IPS-20b (cell line): ENCODE measurements around the gene SLC25A36.
"Not testable (repeated sequence)": the region's sequence is repeated elsewhere in the genome, so short reads cannot be mapped to it uniquely, and the experiment has no call there.

Experiments
- H3K27ac ChIP-seq: one replicate; pipeline ENCODE4 v1.5.1; 2013; ENCODE audit warnings: low read length
- H3K27me3 ChIP-seq: 2 replicates; pipeline ENCODE4 v1.6.1; 2013; ENCODE audit warnings: mild to moderate bottlenecking, low read length, inconsistent platforms; ENCODE audit not compliant: insufficient read depth
- H3K36me3 ChIP-seq: 2 replicates; pipeline ENCODE4 v1.6.1; 2013; ENCODE audit warnings: low read depth, mild to moderate bottlenecking, inconsistent platforms, low read length, moderate library complexity; ENCODE audit not compliant: insufficient read depth
- H3K4me1 ChIP-seq: 2 replicates; pipeline ENCODE4 v1.6.1; 2013; ENCODE audit warnings: mild to moderate bottlenecking, control low read depth, inconsistent platforms, low read length, moderate library complexity; ENCODE audit not compliant: insufficient read depth
- H3K4me3 ChIP-seq: 2 replicates; pipeline ENCODE4 v1.5.1; 2013; ENCODE audit warnings: mild to moderate bottlenecking, low read length, inconsistent platforms
- H3K9ac ChIP-seq: 2 replicates; pipeline ENCODE4 v1.6.1; 2013; ENCODE audit warnings: low read depth, mild to moderate bottlenecking, inconsistent platforms, low read length, moderate library complexity
- H3K9me3 ChIP-seq: 2 replicates; pipeline ENCODE4 v1.6.1; 2013; ENCODE audit warnings: mild to moderate bottlenecking, low read depth, low read length, inconsistent platforms; ENCODE audit not compliant: insufficient read depth

Gene SLC25A36

GRCh38 chr3:141000027-141000663 lies 58.5 kb downstream of the SLC25A36 start:
- H3K27ac ChIP-seq = no peak overlapping the region

GRCh38 chr3:141000686-141001085 lies 59.0 kb downstream of the SLC25A36 start:
- no peaks in the 10 kb centered on the region for H3K4me1 ChIP-seq
- H3K36me3 ChIP-seq = no peaks in the 10 kb centered on the region
- H3K9ac ChIP-seq = no peak overlapping the region
- no peak overlapping the region for H3K27ac ChIP-seq
- no peak overlapping the region for H3K4me3 ChIP-seq
- no peaks in the 10 kb centered on the region for H3K27me3 ChIP-seq
- peaks cover 6% of the 10 kb centered on the region for H3K9me3 ChIP-seq

More at GRCh38 chr3:141000027-141000663, 58.5 kb downstream of the SLC25A36 start:
- Histone ChIP-seq H3K9me3 (peaks cover 6% of the 10 kb centered on the region), H3K4me1 (no peaks in the 10 kb centered on the region), H3K4me3 (no peak overlapping the region), H3K27me3 (no peaks in the 10 kb centered on the region), H3K9ac (no peak overlapping the region), H3K36me3 (no peaks in the 10 kb centered on the region)

GRCh38 chr3:141006344-141006743 lies 64.7 kb downstream of the SLC25A36 start:
- H3K36me3 ChIP-seq = no peaks in the 10 kb centered on the region
- no peak overlapping the region for H3K4me3 ChIP-seq
- no peak overlapping the region for H3K9ac ChIP-seq
- 0 out of 2 replicates have a peak, but pooled peaks cover 6% of the 10 kb centered on the region for H3K27me3 ChIP-seq
- H3K27ac ChIP-seq = no peak overlapping the region
- H3K4me1 ChIP-seq = no peaks in the 10 kb centered on the region; the same call in 1 of the 2 replicates
- H3K9me3 ChIP-seq = no peaks in the 10 kb centered on the region

GRCh38 chr3:141009496-141009895 lies 67.9 kb downstream of the SLC25A36 start:
- Histone ChIP-seq H3K36me3 (no peaks in the 10 kb centered on the region), H3K27ac (no peak overlapping the region), H3K9ac (no peak overlapping the region), H3K9me3 (no peaks in the 10 kb centered on the region), H3K4me3 (no peak overlapping the region), H3K4me1 (peaks cover 8% of the 10 kb centered on the region; the same call in 1 of the 2 replicates), H3K27me3 (0 out of 2 replicates have a peak, but pooled peaks cover 7% of the 10 kb centered on the region)

GRCh38 chr3:141011232-141011996 lies 69.8 kb downstream of the SLC25A36 start:
- no peaks in the 10 kb centered on the region for H3K9me3 ChIP-seq
- H3K27me3 ChIP-seq = 0 out of 2 replicates have a peak, but pooled peaks cover 7% of the 10 kb centered on the region
- H3K4me1 ChIP-seq = peaks cover 12% of the 10 kb centered on the region; the same call in 1 of the 2 replicates
- no peak overlapping the region for H3K9ac ChIP-seq
- no peaks in the 10 kb centered on the region for H3K36me3 ChIP-seq
- no peak overlapping the region for H3K4me3 ChIP-seq
- H3K27ac ChIP-seq = no peak overlapping the region

GRCh38 chr3:141011997-141012262 lies 70.3 kb downstream of the SLC25A36 start:
- Histone ChIP-seq H3K36me3 (no peaks in the 10 kb centered on the region), H3K4me1 (peaks cover 12% of the 10 kb centered on the region; the same call in 1 of the 2 replicates), H3K9ac (no peak overlapping the region), H3K27me3 (0 out of 2 replicates have a peak, but pooled peaks cover 7% of the 10 kb centered on the region), H3K27ac (no peak overlapping the region), H3K9me3 (no peaks in the 10 kb centered on the region), H3K4me3 (no peak overlapping the region)

GRCh38 chr3:141012571-141012970 lies 70.9 kb downstream of the SLC25A36 start:
- H3K9ac ChIP-seq = no peak overlapping the region
- no peak overlapping the region for H3K27ac ChIP-seq
- no peak overlapping the region for H3K4me3 ChIP-seq
- H3K4me1 ChIP-seq = peaks cover 12% of the 10 kb centered on the region; the same call in 1 of the 2 replicates
- H3K36me3 ChIP-seq = no peaks in the 10 kb centered on the region
- H3K9me3 ChIP-seq = no peaks in the 10 kb centered on the region
- 0 out of 2 replicates have a peak, but pooled peaks cover 7% of the 10 kb centered on the region for H3K27me3 ChIP-seq

- Histone ChIP-seq H3K9ac (no peak overlapping the region), H3K27me3 (0 out of 2 replicates have a peak, but pooled peaks cover 7% of the 10 kb centered on the region), H3K4me1 (peaks cover 12% of the 10 kb centered on the region; the same call in 1 of the 2 replicates), H3K4me3 (no peak overlapping the region), H3K27ac (no peak overlapping the region), H3K36me3 (no peaks in the 10 kb centered on the region), H3K9me3 (no peaks in the 10 kb centered on the region)
Measured at GRCh38 chr3:141015481-141015880, 73.8 kb downstream of the SLC25A36 start.

- H3K36me3 ChIP-seq, H3K9ac ChIP-seq, H3K4me3 ChIP-seq, H3K27me3 ChIP-seq, H3K27ac ChIP-seq, H3K9me3 ChIP-seq, H3K4me1 ChIP-seq: not testable (repeated sequence)
Measured at GRCh38 chr3:141017366-141018322, 76.0 kb downstream of the SLC25A36 start.

GRCh38 chr3:141019244-141019643 lies 77.6 kb downstream of the SLC25A36 start:
- H3K4me1 ChIP-seq = peaks cover 4% of the 10 kb centered on the region; the same call in 1 of the 2 replicates
- no peak overlapping the region for H3K27ac ChIP-seq
- H3K9me3 ChIP-seq = no peaks in the 10 kb centered on the region
- H3K36me3 ChIP-seq = no peaks in the 10 kb centered on the region
- no peaks in the 10 kb centered on the region for H3K27me3 ChIP-seq
- no peak overlapping the region for H3K4me3 ChIP-seq
- H3K9ac ChIP-seq = no peak overlapping the region

GRCh38 chr3:141020143-141020830 lies 78.7 kb downstream of the SLC25A36 start:
- Histone ChIP-seq H3K9me3 (no peaks in the 10 kb centered on the region), H3K36me3 (no peaks in the 10 kb centered on the region), H3K4me1 (peaks cover 4% of the 10 kb centered on the region; the same call in 1 of the 2 replicates), H3K27me3 (no peaks in the 10 kb centered on the region), H3K4me3 (no peak overlapping the region), H3K27ac (no peak overlapping the region), H3K9ac (no peak overlapping the region)
